A549 (cell line): Measurements from ENCODE around the gene HOXD8.

ENCODE experiments used
- HDAC2 ChIP-seq: fragments of 200-600 bp; sonication (generic); IDR thresholded peaks from 2 replicates; pipeline ENCODE4 v1.6.1; 2016
- KDM1A ChIP-seq: fragments of 200-600 bp; sonication (generic); IDR thresholded peaks from 2 replicates; pipeline ENCODE4 v1.6.1; 2016; ENCODE audit warnings: low read depth, mild to moderate bottlenecking
- KDM5A ChIP-seq: fragments of 200-600 bp; sonication (generic); IDR thresholded peaks from 2 replicates; pipeline ENCODE4 v1.6.1; 2016; ENCODE audit warnings: antibody characterized with exemption, mild to moderate bottlenecking
- MAX ChIP-seq: IDR thresholded peaks from 2 replicates; pipeline ENCODE4 v1.6.1; 2012
- POLR2A ChIP-seq: IDR thresholded peaks from 2 replicates; pipeline ENCODE4 v1.6.1; 2012; ENCODE audit warnings: mild to moderate bottlenecking, low read length
- TF ChIP-seq, protein P1 (sequence below): fragments of 200-600 bp; sonication (generic); IDR thresholded peaks from 2 replicates; pipeline ENCODE4 v1.6.1; 2016; ENCODE audit warnings: antibody characterized with exemption, mild to moderate bottlenecking, moderate library complexity
- TF ChIP-seq, protein P2 (sequence below): fragments of >200 bp; sonication (Bioruptor Twin); formaldehyde crosslinking; IDR thresholded peaks from 3 replicates; pipeline ENCODE4 v1.5.1; 2016

- no peak for TF ChIP-seq KDM5A
- TF ChIP-seq, protein P1, sequence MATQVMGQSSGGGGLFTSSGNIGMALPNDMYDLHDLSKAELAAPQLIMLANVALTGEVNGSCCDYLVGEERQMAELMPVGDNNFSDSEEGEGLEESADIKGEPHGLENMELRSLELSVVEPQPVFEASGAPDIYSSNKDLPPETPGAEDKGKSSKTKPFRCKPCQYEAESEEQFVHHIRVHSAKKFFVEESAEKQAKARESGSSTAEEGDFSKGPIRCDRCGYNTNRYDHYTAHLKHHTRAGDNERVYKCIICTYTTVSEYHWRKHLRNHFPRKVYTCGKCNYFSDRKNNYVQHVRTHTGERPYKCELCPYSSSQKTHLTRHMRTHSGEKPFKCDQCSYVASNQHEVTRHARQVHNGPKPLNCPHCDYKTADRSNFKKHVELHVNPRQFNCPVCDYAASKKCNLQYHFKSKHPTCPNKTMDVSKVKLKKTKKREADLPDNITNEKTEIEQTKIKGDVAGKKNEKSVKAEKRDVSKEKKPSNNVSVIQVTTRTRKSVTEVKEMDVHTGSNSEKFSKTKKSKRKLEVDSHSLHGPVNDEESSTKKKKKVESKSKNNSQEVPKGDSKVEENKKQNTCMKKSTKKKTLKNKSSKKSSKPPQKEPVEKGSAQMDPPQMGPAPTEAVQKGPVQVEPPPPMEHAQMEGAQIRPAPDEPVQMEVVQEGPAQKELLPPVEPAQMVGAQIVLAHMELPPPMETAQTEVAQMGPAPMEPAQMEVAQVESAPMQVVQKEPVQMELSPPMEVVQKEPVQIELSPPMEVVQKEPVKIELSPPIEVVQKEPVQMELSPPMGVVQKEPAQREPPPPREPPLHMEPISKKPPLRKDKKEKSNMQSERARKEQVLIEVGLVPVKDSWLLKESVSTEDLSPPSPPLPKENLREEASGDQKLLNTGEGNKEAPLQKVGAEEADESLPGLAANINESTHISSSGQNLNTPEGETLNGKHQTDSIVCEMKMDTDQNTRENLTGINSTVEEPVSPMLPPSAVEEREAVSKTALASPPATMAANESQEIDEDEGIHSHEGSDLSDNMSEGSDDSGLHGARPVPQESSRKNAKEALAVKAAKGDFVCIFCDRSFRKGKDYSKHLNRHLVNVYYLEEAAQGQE = no peak
- TF ChIP-seq, protein P2, sequence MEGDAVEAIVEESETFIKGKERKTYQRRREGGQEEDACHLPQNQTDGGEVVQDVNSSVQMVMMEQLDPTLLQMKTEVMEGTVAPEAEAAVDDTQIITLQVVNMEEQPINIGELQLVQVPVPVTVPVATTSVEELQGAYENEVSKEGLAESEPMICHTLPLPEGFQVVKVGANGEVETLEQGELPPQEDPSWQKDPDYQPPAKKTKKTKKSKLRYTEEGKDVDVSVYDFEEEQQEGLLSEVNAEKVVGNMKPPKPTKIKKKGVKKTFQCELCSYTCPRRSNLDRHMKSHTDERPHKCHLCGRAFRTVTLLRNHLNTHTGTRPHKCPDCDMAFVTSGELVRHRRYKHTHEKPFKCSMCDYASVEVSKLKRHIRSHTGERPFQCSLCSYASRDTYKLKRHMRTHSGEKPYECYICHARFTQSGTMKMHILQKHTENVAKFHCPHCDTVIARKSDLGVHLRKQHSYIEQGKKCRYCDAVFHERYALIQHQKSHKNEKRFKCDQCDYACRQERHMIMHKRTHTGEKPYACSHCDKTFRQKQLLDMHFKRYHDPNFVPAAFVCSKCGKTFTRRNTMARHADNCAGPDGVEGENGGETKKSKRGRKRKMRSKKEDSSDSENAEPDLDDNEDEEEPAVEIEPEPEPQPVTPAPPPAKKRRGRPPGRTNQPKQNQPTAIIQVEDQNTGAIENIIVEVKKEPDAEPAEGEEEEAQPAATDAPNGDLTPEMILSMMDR = no peak
- TF ChIP-seq POLR2A = no peak
- TF ChIP-seq KDM1A = no peak
- TF ChIP-seq MAX = no peak
- TF ChIP-seq HDAC2 = no peak
These were observed 29.6 kb upstream of the HOXD8 start, which contains the start of gene HOXD12 for GRCh38 chr2:176099728-176100546.
